OCI-LY1 (cell line): ENCODE measurements around the gene CYP2C19.

Source experiments
- H2AFZ ChIP-seq: fragments of 200-600 bp; sonication (generic), shearing (Covaris generic); 2 replicates; pipeline ENCODE4 v1.6.0; 2014; ENCODE audit warnings: antibody characterized with exemption, mild to moderate bottlenecking, low read length
- H3F3A ChIP-seq: fragments of 200-600 bp; sonication (generic), shearing (Covaris generic); 2 replicates; pipeline ENCODE4 v1.6.0; 2014; ENCODE audit warnings: mild to moderate bottlenecking, antibody characterized with exemption, low read length, moderate library complexity; ENCODE audit not compliant: insufficient read depth
- H3K27ac ChIP-seq: fragments of 200-600 bp; sonication (generic); 2 replicates; pipeline ENCODE4 v1.5.1; 2014; ENCODE audit warnings: low read length, mixed run types, mild to moderate bottlenecking, low read depth; ENCODE audit not compliant: poor library complexity, severe bottlenecking
- H3K27me3 ChIP-seq: fragments of 200-600 bp; sonication (generic); 2 replicates; pipeline ENCODE4 v1.6.0; 2014; ENCODE audit warnings: antibody characterized with exemption, mild to moderate bottlenecking, low read length, moderate library complexity; ENCODE audit not compliant: insufficient read depth
- H3K36me3 ChIP-seq: fragments of 200-600 bp; sonication (generic); 2 replicates; pipeline ENCODE4 v1.6.1; 2014; ENCODE audit warnings: mild to moderate bottlenecking, antibody characterized with exemption, low read length, moderate library complexity, mixed read lengths; ENCODE audit not compliant: insufficient read depth
- H3K4me1 ChIP-seq: fragments of 200-600 bp; sonication (generic); 2 replicates; pipeline ENCODE4 v1.5.1; 2014; ENCODE audit warnings: mild to moderate bottlenecking, low read length, moderate library complexity; ENCODE audit not compliant: insufficient read depth, severe bottlenecking
- H3K4me2 ChIP-seq: fragments of 200-600 bp; sonication (generic), shearing (Covaris generic); 2 replicates; pipeline ENCODE4 v1.6.1; 2014; ENCODE audit warnings: low read length
- H3K4me3 ChIP-seq: fragments of 200-600 bp; sonication (generic); 2 replicates; pipeline ENCODE4 v1.5.1; 2014; ENCODE audit warnings: low read length, low read depth, mild to moderate bottlenecking, mixed read lengths; ENCODE audit not compliant: poor library complexity, severe bottlenecking
- H3K79me2 ChIP-seq: fragments of 200-600 bp; shearing (Covaris generic); 2 replicates; pipeline ENCODE4 v1.6.1; 2016; ENCODE audit warnings: mixed run types, low read length, mixed read lengths; ENCODE audit not compliant: insufficient read depth
- H3K9ac ChIP-seq: fragments of 200-600 bp; sonication (generic), shearing (Covaris generic); 2 replicates; pipeline ENCODE4 v1.6.1; 2014; ENCODE audit warnings: mild to moderate bottlenecking, low read length, mixed read lengths
- H3K9me2 ChIP-seq: fragments of 200-600 bp; sonication (generic), shearing (Covaris generic); 2 replicates; pipeline ENCODE4 v1.6.1; 2014; ENCODE audit warnings: low read depth, mild to moderate bottlenecking, low read length, mixed read lengths
- H3K9me3 ChIP-seq: fragments of 200-600 bp; shearing (Covaris generic); 2 replicates; pipeline ENCODE4 v1.6.1; 2014; ENCODE audit warnings: low read length, mixed read lengths
- H4K20me1 ChIP-seq: fragments of 200-600 bp; sonication (generic), shearing (Covaris generic); 2 replicates; pipeline ENCODE4 v1.6.0; 2016; ENCODE audit warnings: mild to moderate bottlenecking, low read length; ENCODE audit not compliant: insufficient read depth
- CTCF ChIP-seq: fragments of 200-600 bp; sonication (generic), shearing (Covaris generic); IDR thresholded peaks from 2 replicates; pipeline ENCODE4 v1.5.1; 2017; ENCODE audit warnings: mild to moderate bottlenecking, antibody characterized with exemption, low read length, moderate library complexity, mixed read lengths
- EZH2 ChIP-seq: fragments of 200-600 bp; sonication (generic), shearing (Covaris generic); IDR thresholded peaks from 2 replicates; pipeline ENCODE4 v1.8.0; 2017; ENCODE audit warnings: borderline replicate concordance, mixed run types, mild to moderate bottlenecking, antibody characterized with exemption, low read length, moderate library complexity, mixed read lengths

CYP2C19 gene

GRCh38 chr10:94762393-94762792 is at the start of gene CYP2C19:
TSS of gene CYP2C19 (plus strand) at chr10:94762681. CDS start at chr10:94762706, 25 bp downstream.
- no peaks in the 10 kb centered on the region for H3K9me2 ChIP-seq
- no peaks in the 10 kb centered on the region for H3K79me2 ChIP-seq
- TF ChIP-seq CTCF, result no peak
- TF ChIP-seq EZH2, result no peak
- no peaks in the 10 kb centered on the region for H3K9me3 ChIP-seq
- no peaks in the 10 kb centered on the region for H4K20me1 ChIP-seq
- H3K4me1 ChIP-seq, result no peaks in the 10 kb centered on the region
- H3K36me3 ChIP-seq, result no peaks in the 10 kb centered on the region
- no peak within 1 kb of the TSS for H3K27ac ChIP-seq
- H3K4me3 ChIP-seq, result no peak within 1 kb of the TSS
- no peak within 1 kb of the TSS for H3K9ac ChIP-seq
- H3K4me2 ChIP-seq, result no peak within 1 kb of the TSS
- no peaks in the 10 kb centered on the region for H3K27me3 ChIP-seq
- H2AFZ ChIP-seq, result no peak within 1 kb of the TSS
- no peaks in the 10 kb centered on the region for H3F3A ChIP-seq

GRCh38 chr10:94725871-94726270 is 36.6 kb upstream of the CYP2C19 start:
- H3K27ac ChIP-seq, result no peak overlapping the region
- H3K79me2 ChIP-seq, result no peaks in the 10 kb centered on the region
- H4K20me1 ChIP-seq, result no peaks in the 10 kb centered on the region
- H3F3A ChIP-seq, result no peaks in the 10 kb centered on the region
- no peaks in the 10 kb centered on the region for H3K9me2 ChIP-seq
- H3K36me3 ChIP-seq, result no peaks in the 10 kb centered on the region
- no peak for TF ChIP-seq EZH2
- TF ChIP-seq CTCF, result no peak
- no peaks in the 10 kb centered on the region for H3K27me3 ChIP-seq
- no peaks in the 10 kb centered on the region for H3K4me1 ChIP-seq
- no peak overlapping the region for H3K4me3 ChIP-seq
- H3K9ac ChIP-seq, result no peak overlapping the region
- no peaks in the 10 kb centered on the region for H3K9me3 ChIP-seq
- no peak overlapping the region for H3K4me2 ChIP-seq
- no peak overlapping the region for H2AFZ ChIP-seq

GRCh38 chr10:94735197-94735596 is 27.3 kb upstream of the CYP2C19 start:
- Histone ChIP-seq H3K27me3 (no peaks in the 10 kb centered on the region), H3K4me2 (no peak overlapping the region), H4K20me1 (no peaks in the 10 kb centered on the region), H3K9ac (no peak overlapping the region), H3F3A (no peaks in the 10 kb centered on the region), H3K36me3 (no peaks in the 10 kb centered on the region), H3K9me2 (no peaks in the 10 kb centered on the region), H3K9me3 (no peaks in the 10 kb centered on the region), H3K27ac (no peak overlapping the region), H2AFZ (no peak overlapping the region), H3K4me3 (no peak overlapping the region), H3K4me1 (no peaks in the 10 kb centered on the region), H3K79me2 (no peaks in the 10 kb centered on the region)
- no peak for TF ChIP-seq EZH2
- no peak for TF ChIP-seq CTCF
